ENCODE data around the gene PWWP2B. TPM values are rescaled to one million over a fixed set of nuclear protein-coding genes. Genes with fewer than 3 reads are reported as not detected.
A peak's percentile ranks its signal among the peaks of the same experiment; 100 is the strongest.

The PWWP2B gene
- total and polyA plus RNA-seq, 2 of the 13 experiments (the other 11 are each of a cell fraction or from before 2014, with no cell fraction given) = 2.3 to 4.7 TPM

DNA sequence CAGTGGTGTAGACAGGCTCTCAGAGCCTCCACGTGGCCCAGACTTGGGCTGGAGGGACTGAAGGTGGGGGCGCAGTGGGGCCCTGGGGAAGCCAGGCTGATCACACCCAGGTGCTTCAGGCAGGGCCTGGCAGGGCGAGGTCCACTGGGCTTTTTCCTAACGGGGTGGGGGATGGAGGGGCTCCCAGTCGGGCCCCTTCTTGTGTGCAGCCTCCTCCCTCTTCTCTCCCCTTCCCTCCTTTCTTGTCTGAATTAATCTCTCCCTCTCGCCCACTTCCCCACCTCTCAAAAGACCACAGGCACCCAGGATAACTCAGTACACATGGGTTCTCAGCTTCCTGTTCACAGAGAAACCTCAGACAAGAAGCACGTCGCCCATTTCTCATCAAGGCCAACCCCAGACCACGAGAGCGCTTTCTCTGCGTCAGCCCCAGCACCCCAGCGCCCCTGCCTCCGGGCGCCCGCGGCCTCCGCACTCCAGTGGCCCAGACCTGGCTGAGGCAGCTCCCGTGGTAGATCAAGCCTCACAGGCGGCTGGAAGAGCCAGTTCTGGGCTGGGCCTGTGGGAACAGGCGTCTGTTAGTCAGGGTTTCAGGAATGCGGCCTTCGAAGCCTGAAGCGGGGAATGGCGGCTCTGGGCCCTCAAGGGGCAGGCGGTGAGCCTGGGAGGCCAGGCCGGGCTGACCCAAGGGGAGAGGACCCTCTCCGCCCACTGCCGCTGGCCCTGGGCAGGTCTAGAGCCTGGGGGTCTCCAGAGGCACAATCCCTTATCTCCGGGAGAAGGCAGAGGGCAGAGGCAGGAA is 50.6 kb downstream of the PWWP2B start (continued):
- TF ChIP-seq, protein P1, sequence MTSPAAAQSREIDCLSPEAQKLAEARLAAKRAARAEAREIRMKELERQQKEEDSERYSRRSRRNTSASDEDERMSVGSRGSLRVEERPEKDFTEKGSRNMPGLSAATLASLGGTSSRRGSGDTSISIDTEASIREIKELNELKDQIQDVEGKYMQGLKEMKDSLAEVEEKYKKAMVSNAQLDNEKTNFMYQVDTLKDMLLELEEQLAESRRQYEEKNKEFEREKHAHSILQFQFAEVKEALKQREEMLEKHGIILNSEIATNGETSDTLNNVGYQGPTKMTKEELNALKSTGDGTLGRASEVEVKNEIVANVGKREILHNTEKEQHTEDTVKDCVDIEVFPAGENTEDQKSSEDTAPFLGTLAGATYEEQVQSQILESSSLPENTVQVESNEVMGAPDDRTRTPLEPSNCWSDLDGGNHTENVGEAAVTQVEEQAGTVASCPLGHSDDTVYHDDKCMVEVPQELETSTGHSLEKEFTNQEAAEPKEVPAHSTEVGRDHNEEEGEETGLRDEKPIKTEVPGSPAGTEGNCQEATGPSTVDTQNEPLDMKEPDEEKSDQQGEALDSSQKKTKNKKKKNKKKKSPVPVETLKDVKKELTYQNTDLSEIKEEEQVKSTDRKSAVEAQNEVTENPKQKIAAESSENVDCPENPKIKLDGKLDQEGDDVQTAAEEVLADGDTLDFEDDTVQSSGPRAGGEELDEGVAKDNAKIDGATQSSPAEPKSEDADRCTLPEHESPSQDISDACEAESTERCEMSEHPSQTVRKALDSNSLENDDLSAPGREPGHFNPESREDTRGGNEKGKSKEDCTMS (CRISPR knock-in tag; conservative IDR thresholded peaks at IDR 0.05) = no peak
- TF ChIP-seq DNMT3B (CRISPR knock-in tag; conservative IDR thresholded peaks at IDR 0.05) = no peak
- TF ChIP-seq, protein P2, sequence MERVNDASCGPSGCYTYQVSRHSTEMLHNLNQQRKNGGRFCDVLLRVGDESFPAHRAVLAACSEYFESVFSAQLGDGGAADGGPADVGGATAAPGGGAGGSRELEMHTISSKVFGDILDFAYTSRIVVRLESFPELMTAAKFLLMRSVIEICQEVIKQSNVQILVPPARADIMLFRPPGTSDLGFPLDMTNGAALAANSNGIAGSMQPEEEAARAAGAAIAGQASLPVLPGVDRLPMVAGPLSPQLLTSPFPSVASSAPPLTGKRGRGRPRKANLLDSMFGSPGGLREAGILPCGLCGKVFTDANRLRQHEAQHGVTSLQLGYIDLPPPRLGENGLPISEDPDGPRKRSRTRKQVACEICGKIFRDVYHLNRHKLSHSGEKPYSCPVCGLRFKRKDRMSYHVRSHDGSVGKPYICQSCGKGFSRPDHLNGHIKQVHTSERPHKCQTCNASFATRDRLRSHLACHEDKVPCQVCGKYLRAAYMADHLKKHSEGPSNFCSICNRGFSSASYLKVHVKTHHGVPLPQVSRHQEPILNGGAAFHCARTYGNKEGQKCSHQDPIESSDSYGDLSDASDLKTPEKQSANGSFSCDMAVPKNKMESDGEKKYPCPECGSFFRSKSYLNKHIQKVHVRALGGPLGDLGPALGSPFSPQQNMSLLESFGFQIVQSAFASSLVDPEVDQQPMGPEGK (CRISPR knock-in tag; IDR thresholded peaks at IDR 0.05) = peak; percentile 48
- TF ChIP-seq, protein P3, sequence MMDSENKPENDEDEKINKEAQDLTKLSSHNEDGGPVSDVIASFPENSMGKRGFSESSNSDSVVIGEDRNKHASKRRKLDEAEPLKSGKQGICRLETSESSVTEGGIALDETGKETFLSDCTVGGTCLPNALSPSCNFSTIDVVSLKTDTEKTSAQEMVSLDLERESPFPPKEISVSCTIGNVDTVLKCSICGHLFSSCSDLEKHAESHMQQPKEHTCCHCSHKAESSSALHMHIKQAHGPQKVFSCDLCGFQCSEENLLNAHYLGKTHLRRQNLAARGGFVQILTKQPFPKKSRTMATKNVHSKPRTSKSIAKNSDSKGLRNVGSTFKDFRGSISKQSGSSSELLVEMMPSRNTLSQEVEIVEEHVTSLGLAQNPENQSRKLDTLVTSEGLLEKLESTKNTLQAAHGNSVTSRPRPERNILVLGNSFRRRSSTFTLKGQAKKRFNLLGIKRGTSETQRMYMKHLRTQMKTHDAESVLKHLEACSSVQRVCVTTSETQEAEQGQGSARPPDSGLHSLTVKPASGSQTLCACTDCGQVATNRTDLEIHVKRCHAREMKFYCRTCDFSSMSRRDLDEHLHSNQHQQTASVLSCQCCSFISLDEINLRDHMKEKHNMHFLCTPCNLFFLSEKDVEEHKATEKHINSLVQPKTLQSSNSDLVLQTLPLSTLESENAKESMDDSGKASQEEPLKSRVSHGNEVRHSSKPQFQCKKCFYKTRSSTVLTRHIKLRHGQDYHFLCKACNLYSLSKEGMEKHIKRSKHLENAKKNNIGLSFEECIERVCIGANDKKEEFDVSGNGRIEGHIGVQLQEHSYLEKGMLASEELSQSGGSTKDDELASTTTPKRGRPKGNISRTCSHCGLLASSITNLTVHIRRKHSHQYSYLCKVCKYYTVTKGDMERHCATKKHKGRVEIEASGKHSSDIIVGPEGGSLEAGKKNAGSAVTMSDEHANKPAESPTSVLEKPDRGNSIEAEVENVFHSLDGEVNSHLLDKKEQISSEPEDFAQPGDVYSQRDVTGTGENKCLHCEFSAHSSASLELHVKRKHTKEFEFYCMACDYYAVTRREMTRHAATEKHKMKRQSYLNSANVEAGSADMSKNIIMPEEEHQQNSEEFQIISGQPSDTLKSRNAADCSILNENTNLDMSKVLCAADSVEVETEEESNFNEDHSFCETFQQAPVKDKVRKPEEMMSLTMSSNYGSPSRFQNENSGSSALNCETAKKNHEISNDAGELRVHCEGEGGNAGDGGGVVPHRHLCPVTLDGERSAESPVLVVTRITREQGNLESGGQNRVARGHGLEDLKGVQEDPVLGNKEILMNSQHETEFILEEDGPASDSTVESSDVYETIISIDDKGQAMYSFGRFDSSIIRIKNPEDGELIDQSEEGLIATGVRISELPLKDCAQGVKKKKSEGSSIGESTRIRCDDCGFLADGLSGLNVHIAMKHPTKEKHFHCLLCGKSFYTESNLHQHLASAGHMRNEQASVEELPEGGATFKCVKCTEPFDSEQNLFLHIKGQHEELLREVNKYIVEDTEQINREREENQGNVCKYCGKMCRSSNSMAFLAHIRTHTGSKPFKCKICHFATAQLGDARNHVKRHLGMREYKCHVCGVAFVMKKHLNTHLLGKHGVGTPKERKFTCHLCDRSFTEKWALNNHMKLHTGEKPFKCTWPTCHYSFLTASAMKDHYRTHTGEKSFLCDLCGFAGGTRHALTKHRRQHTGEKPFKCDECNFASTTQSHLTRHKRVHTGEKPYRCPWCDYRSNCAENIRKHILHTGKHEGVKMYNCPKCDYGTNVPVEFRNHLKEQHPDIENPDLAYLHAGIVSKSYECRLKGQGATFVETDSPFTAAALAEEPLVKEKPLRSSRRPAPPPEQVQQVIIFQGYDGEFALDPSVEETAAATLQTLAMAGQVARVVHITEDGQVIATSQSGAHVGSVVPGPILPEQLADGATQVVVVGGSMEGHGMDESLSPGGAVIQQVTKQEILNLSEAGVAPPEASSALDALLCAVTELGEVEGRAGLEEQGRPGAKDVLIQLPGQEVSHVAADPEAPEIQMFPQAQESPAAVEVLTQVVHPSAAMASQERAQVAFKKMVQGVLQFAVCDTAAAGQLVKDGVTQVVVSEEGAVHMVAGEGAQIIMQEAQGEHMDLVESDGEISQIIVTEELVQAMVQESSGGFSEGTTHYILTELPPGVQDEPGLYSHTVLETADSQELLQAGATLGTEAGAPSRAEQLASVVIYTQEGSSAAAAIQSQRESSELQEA (CRISPR knock-in tag; IDR thresholded peaks at IDR 0.05; ENCODE audit: not compliant biosample characterization) = peak; percentile 33
- 0 out of 2 replicates have a peak, but pooled peaks have one; percentile 22 for TF ChIP-seq ZNF607 (CRISPR knock-in tag; IDR thresholded peaks at IDR 0.05; ENCODE audit: borderline replicate concordance)
- TF ChIP-seq, protein P4, sequence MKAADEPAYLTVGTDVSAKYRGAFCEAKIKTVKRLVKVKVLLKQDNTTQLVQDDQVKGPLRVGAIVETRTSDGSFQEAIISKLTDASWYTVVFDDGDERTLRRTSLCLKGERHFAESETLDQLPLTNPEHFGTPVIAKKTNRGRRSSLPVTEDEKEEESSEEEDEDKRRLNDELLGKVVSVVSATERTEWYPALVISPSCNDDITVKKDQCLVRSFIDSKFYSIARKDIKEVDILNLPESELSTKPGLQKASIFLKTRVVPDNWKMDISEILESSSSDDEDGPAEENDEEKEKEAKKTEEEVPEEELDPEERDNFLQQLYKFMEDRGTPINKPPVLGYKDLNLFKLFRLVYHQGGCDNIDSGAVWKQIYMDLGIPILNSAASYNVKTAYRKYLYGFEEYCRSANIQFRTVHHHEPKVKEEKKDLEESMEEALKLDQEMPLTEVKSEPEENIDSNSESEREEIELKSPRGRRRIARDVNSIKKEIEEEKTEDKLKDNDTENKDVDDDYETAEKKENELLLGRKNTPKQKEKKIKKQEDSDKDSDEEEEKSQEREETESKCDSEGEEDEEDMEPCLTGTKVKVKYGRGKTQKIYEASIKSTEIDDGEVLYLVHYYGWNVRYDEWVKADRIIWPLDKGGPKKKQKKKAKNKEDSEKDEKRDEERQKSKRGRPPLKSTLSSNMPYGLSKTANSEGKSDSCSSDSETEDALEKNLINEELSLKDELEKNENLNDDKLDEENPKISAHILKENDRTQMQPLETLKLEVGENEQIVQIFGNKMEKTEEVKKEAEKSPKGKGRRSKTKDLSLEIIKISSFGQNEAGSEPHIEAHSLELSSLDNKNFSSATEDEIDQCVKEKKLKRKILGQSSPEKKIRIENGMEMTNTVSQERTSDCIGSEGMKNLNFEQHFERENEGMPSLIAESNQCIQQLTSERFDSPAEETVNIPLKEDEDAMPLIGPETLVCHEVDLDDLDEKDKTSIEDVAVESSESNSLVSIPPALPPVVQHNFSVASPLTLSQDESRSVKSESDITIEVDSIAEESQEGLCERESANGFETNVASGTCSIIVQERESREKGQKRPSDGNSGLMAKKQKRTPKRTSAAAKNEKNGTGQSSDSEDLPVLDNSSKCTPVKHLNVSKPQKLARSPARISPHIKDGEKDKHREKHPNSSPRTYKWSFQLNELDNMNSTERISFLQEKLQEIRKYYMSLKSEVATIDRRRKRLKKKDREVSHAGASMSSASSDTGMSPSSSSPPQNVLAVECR (CRISPR knock-in tag; IDR thresholded peaks at IDR 0.05; ENCODE audit: borderline replicate concordance) = peak; percentile 18; the same call in 1 of the 2 replicates
- 0 out of 2 replicates have a peak, but pooled peaks have one; percentile 18 for TF ChIP-seq MED1 (CRISPR knock-in tag; IDR thresholded peaks at IDR 0.05)
- TF ChIP-seq TBL1XR1 (IDR thresholded peaks at IDR 0.05; ENCODE audit: borderline replicate concordance, low read length, partially characterized antibody) = no peak
- TF ChIP-seq ZNF501 (CRISPR knock-in tag; IDR thresholded peaks at IDR 0.05) = peak; percentile 55; the same call in 1 of the 2 replicates
- no peak for TF ChIP-seq RBM22 (optimal IDR thresholded peaks at IDR 0.05; ENCODE audit: low read length)
